ENCODE results near the gene LITAF. TPM values are rescaled to one million over a fixed set of nuclear protein-coding genes. Genes with fewer than 3 reads are reported as not detected.

The LITAF gene
- total and polyA plus RNA-seq, 3 donors from 2014 or later = 9.9 to 31.5 (median 13.6) TPM

DNA sequence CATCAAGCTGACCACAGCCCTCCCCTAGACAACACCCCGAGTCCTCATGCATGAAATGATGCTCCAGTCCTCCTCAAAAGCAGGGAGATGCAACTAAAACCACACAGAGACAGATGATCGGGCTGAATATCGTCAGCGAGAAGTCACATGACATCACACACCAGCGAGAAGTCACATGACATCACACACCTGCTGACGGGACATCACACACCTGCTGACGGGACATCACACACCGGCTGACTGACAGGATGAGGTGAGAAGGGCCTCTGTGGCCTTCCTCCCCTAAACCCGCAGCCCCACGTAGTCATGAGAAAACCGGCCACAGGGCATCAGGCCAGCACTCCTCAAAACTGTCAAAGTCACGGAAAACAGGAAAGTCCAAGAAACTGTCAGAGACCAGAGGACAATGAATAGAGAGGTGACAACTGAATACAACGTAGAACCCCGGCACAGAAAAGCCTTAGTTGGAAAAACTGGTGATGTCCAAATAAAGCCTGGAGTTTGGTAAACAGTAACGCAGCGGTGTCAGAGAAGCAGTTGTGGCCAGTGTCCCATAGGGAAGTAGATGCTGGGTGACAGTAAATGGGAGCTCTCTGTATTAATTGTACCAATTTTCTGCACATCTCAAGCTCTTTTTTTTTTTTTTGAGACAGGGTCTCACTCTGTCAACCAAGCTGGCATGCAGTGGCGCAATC, 14.3 kb downstream of the LITAF start:
- no peaks in the 10 kb centered on the region for H3K36me3 ChIP-seq (ENCODE audit: low read depth, missing control alignments)
- 83 to 87% methylated on average over 17 of the region's 17 CpGs for WGBS, 2 donors
- no peaks in the 10 kb centered on the region for H3K4me1 ChIP-seq
- H3K4me3 ChIP-seq = no peak overlapping the region
- no peaks in the 10 kb centered on the region for H3K9me3 ChIP-seq
- H3K27ac ChIP-seq = no peak overlapping the region
- TF ChIP-seq, protein P1, sequence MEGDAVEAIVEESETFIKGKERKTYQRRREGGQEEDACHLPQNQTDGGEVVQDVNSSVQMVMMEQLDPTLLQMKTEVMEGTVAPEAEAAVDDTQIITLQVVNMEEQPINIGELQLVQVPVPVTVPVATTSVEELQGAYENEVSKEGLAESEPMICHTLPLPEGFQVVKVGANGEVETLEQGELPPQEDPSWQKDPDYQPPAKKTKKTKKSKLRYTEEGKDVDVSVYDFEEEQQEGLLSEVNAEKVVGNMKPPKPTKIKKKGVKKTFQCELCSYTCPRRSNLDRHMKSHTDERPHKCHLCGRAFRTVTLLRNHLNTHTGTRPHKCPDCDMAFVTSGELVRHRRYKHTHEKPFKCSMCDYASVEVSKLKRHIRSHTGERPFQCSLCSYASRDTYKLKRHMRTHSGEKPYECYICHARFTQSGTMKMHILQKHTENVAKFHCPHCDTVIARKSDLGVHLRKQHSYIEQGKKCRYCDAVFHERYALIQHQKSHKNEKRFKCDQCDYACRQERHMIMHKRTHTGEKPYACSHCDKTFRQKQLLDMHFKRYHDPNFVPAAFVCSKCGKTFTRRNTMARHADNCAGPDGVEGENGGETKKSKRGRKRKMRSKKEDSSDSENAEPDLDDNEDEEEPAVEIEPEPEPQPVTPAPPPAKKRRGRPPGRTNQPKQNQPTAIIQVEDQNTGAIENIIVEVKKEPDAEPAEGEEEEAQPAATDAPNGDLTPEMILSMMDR (IDR thresholded peaks at IDR 0.05) = no peak
- TF ChIP-seq POLR2A (IDR thresholded peaks at IDR 0.05) = no peak
- intact Hi-C loops (cut with DNase I; ENCODE audit: low total_unique reads) = no loop called here
- no peak for DNase-seq
- H3K27me3 ChIP-seq = no peaks in the 10 kb centered on the region

- intact Hi-C loops (cut with DNase I; ENCODE audit: low total_unique reads) = no loop called here
- Histone ChIP-seq H3K4me3 (no peak overlapping the region), H3K9me3 (no peaks in the 10 kb centered on the region), H3K27ac (no peak overlapping the region), H3K36me3 (ENCODE audit: low read depth, missing control alignments) (no peaks in the 10 kb centered on the region), H3K27me3 (no peaks in the 10 kb centered on the region), H3K4me1 (no peaks in the 10 kb centered on the region)
- WGBS, 2 donors = 69 to 89% methylated on average over 4 of the region's 4 CpGs
- DNase-seq = no peak
- TF ChIP-seq, protein P1 (IDR thresholded peaks at IDR 0.05) = no peak
- no peak for TF ChIP-seq POLR2A (IDR thresholded peaks at IDR 0.05)
These were observed 15.2 kb downstream of the LITAF start for GRCh38 chr16:11571549-11571948.

- no peaks in the 10 kb centered on the region for H3K9me3 ChIP-seq
- H3K4me1 ChIP-seq = no peaks in the 10 kb centered on the region
- 63 to 71% methylated on average over 5 of the region's 5 CpGs for WGBS, 2 donors
- no peak overlapping the region for H3K4me3 ChIP-seq
- H3K27ac ChIP-seq = no peak overlapping the region
- no peak for TF ChIP-seq POLR2A (IDR thresholded peaks at IDR 0.05)
- TF ChIP-seq, protein P1 (IDR thresholded peaks at IDR 0.05) = no peak
- DNase-seq = no peak
- intact Hi-C loops (cut with DNase I; ENCODE audit: low total_unique reads) = no loop called here
- no peaks in the 10 kb centered on the region for H3K27me3 ChIP-seq
- no peaks in the 10 kb centered on the region for H3K36me3 ChIP-seq (ENCODE audit: low read depth, missing control alignments)
These were observed 15.9 kb downstream of the LITAF start for GRCh38 chr16:11570806-11571205.

GRCh38 chr16:11570258-11570657, 16.5 kb downstream of the LITAF start:
- Histone ChIP-seq H3K4me3 (no peak overlapping the region), H3K27ac (no peak overlapping the region), H3K27me3 (no peaks in the 10 kb centered on the region), H3K4me1 (no peaks in the 10 kb centered on the region), H3K36me3 (ENCODE audit: low read depth, missing control alignments) (no peaks in the 10 kb centered on the region), H3K9me3 (no peaks in the 10 kb centered on the region)
- 92 to 95% methylated on average over 6 of the region's 6 CpGs for WGBS, 2 donors
- no peak for DNase-seq
- TF ChIP-seq, protein P1 (IDR thresholded peaks at IDR 0.05) = no peak
- no peak for TF ChIP-seq POLR2A (IDR thresholded peaks at IDR 0.05)
- intact Hi-C loops (cut with DNase I; ENCODE audit: low total_unique reads) = no loop called here

DNA sequence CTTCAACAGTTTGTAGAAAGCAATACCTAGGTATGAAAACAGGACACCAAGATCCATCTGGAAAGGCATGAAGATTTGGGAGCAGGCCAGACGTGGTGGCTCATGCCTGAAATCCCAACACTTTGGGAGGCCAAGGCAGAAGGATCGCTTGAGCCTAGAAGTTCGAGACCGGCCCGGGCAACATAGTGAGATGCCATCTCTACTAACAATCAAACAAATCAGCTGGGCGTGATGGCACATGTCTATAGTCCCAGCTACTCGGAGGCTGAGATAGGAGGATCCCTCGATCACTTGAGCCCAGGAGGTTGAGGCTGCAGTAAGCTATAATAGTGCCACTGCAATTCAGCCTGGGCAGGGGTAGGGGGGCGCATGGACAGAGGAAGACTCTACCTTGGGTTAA, 20.3 kb downstream of the LITAF start:
- Histone ChIP-seq H3K4me3 (no peak overlapping the region), H3K36me3 (ENCODE audit: low read depth, missing control alignments) (no peaks in the 10 kb centered on the region), H3K27me3 (no peaks in the 10 kb centered on the region), H3K4me1 (no peaks in the 10 kb centered on the region), H3K27ac (no peak overlapping the region), H3K9me3 (no peaks in the 10 kb centered on the region)
- DNase-seq = no peak
- TF ChIP-seq, protein P1 (IDR thresholded peaks at IDR 0.05) = no peak
- no peak for TF ChIP-seq POLR2A (IDR thresholded peaks at IDR 0.05)
- WGBS, 2 donors = 89 to 95% methylated on average over 9 of the region's 9 CpGs
- intact Hi-C loops (cut with DNase I; ENCODE audit: low total_unique reads) = no loop called here

Measured in testis (tissue), 3 donors.